HCT116 (cell line): Measurements from ENCODE around the gene SPEM1. TPM values are rescaled to one million over a fixed set of nuclear protein-coding genes. Genes with fewer than 3 reads are reported as not detected.

Experiments
- ATAC-seq: fragments of 200-7000 bp; cut with Tn5 transposase; 2 replicates; pipeline ENCODE4 v1.9.1; 2020; ENCODE audit warnings: mild to moderate bottlenecking, moderate library complexity
- BruUV-seq: library from RNA; stranded (reverse); fragments of 400-500 nt; replicated peaks from 2 replicates; lab custom pipeline; 2021; lab: Mats Ljungman, UMichigan
- CTCF ChIA-PET: fragments of 300-600 bp; sonication (Branson Sonifier 250); formaldehyde crosslinking; loops from one replicate; lab custom pipeline; 2021; ENCODE audit warnings: antibody characterized with exemption; lab: Charles Lee
- POLR2A ChIA-PET: fragments of 300-600, 350-600 bp; sonication (Branson Sonifier 250); formaldehyde crosslinking; loops from one replicate; lab custom pipeline; 2021; ENCODE audit warnings: antibody characterized with exemption; lab: Charles Lee
- RAD21 ChIA-PET, 2 experiments: fragments of 300-600 bp; sonication (Branson Sonifier 250); formaldehyde crosslinking; loops; one replicate each; lab custom pipeline; 2023; ENCODE audit warnings: low total read pairs in 2 of 2; ENCODE audit not compliant: uncharacterized antibody in 2 of 2, unreplicated experiment in 2 of 2, low non-redundant PET in 1 of 2; lab: Charles Lee
- DNase-seq: peaks from one replicate; pipeline ENCODE4 v3.0.0-alpha.2; 2010; ENCODE audit warnings: low read depth, low spot score
- H2AFZ ChIP-seq: fragments of 200-600 bp; shearing (Covaris generic), sonication (generic); 2 replicates; pipeline ENCODE4 v1.6.1; 2017; ENCODE audit warnings: low read depth, mixed run types, mixed read lengths, antibody characterized with exemption, low read length; ENCODE audit not compliant: poor library complexity, severe bottlenecking
- H3K27ac ChIP-seq: 2 replicates; pipeline ENCODE4 v1.5.1; 2012; ENCODE audit warnings: low read depth, low read length
- H3K27me3 ChIP-seq: fragments of 200-600 bp; sonication (generic); 2 replicates; pipeline ENCODE4 v1.6.1; 2016; ENCODE audit warnings: mixed run types, low read length, mixed read lengths; ENCODE audit not compliant: insufficient read depth
- H3K36me3 ChIP-seq, 2 experiments: fragments of 200-500 bp in 1 of 2; fragments of 200-600 bp in 1 of 2; sonication (Bioruptor generic) in 1 of 2; sonication (generic) in 1 of 2; 2 replicates each; pipeline versions ENCODE4 v1.5.1 to v1.6.1; 2014 to 2016; ENCODE audit warnings: low read length in 2 of 2, inconsistent platforms in 1 of 2, mixed read lengths in 1 of 2, mixed run types in 1 of 2; ENCODE audit not compliant: insufficient read depth in 2 of 2, control insufficient read depth in 1 of 2
- H3K4me1 ChIP-seq, 2 experiments: fragments of 200-600 bp in 1 of 2; sonication (generic) in 1 of 2; 2 replicates each; pipeline versions ENCODE4 v1.5.1 to v1.6.1; 2012 to 2017; ENCODE audit warnings: low read length in 2 of 2, inconsistent platforms in 1 of 2, mild to moderate bottlenecking in 1 of 2, mixed read lengths in 1 of 2, mixed run types in 1 of 2, moderate library complexity in 1 of 2; ENCODE audit not compliant: insufficient read depth in 2 of 2, control insufficient read depth in 1 of 2
- H3K4me2 ChIP-seq: fragments of 200-600 bp; sonication (generic); 2 replicates; pipeline ENCODE4 v1.6.1; 2017; ENCODE audit warnings: mixed run types, low read length, mixed read lengths
- H3K4me3 ChIP-seq, 2 experiments: fragments of 200-600 bp in 1 of 2; sonication (generic) in 1 of 2; replicated peaks in 1 of 2; 2 replicates each; pipeline ENCODE4 v1.5.1; 2011 to 2016; ENCODE audit warnings: low read length in 2 of 2, control low read depth in 1 of 2, low read depth in 1 of 2, mild to moderate bottlenecking in 1 of 2, mixed read lengths in 1 of 2, mixed run types in 1 of 2
- H3K79me2 ChIP-seq: fragments of 200-600 bp; sonication (generic); 2 replicates; pipeline ENCODE4 v1.6.1; 2017; ENCODE audit warnings: mild to moderate bottlenecking, mixed run types, low read length, moderate library complexity, mixed read lengths; ENCODE audit not compliant: insufficient read depth
- H3K9ac ChIP-seq: fragments of 200-600 bp; sonication (generic); 2 replicates; pipeline ENCODE4 v1.6.1; 2016; ENCODE audit warnings: low read length, mixed read lengths
- H3K9me2 ChIP-seq: fragments of 200-600 bp; sonication (generic), shearing (Covaris generic); 2 replicates; pipeline ENCODE4 v1.6.1; 2017; ENCODE audit warnings: mixed run types, mild to moderate bottlenecking, moderate library complexity; ENCODE audit not compliant: insufficient read depth
- H3K9me3 ChIP-seq, 2 experiments: fragments of 200-500 bp in 1 of 2; fragments of 200-600 bp in 1 of 2; sonication (Bioruptor generic) in 1 of 2; sonication (generic) in 1 of 2; 2 replicates each; pipeline ENCODE4 v1.6.1; 2014 to 2017; ENCODE audit warnings: low read length in 2 of 2, mixed read lengths in 2 of 2, inconsistent platforms in 1 of 2, low read depth in 1 of 2, mild to moderate bottlenecking in 1 of 2, mixed run types in 1 of 2, moderate library complexity in 1 of 2; ENCODE audit not compliant: control insufficient read depth in 1 of 2, insufficient read depth in 1 of 2
- H4K20me1 ChIP-seq: fragments of 200-600 bp; sonication (generic), shearing (Covaris generic); 2 replicates; pipeline ENCODE4 v1.6.1; 2017; ENCODE audit warnings: mixed run types, mild to moderate bottlenecking, moderate library complexity; ENCODE audit not compliant: insufficient read depth
- ATF3 ChIP-seq: IDR thresholded peaks from 2 replicates; pipeline ENCODE4 v1.6.1; 2012
- CBX3 ChIP-seq: IDR thresholded peaks from 2 replicates; pipeline ENCODE4 v1.6.1; 2012; ENCODE audit warnings: low read depth
- EGR1 ChIP-seq: IDR thresholded peaks from 2 replicates; pipeline ENCODE4 v1.6.1; 2012; ENCODE audit warnings: low read depth
- EZH2 ChIP-seq: fragments of 200-600 bp; sonication (generic); IDR thresholded peaks from 2 replicates; pipeline ENCODE4 v1.6.1; 2017; ENCODE audit warnings: antibody characterized with exemption, mixed run types
- EZH2phosphoT487 ChIP-seq: fragments of 200-600 bp; IDR thresholded peaks from 2 replicates; pipeline ENCODE4 v1.6.1; 2018; ENCODE audit warnings: antibody characterized with exemption, borderline replicate concordance
- FOSL1 ChIP-seq: IDR thresholded peaks from 2 replicates; pipeline ENCODE4 v1.6.1; 2012; ENCODE audit warnings: low read depth
- MAX ChIP-seq: IDR thresholded peaks from 2 replicates; pipeline ENCODE4 v1.6.1; 2012
- POLR2A ChIP-seq: IDR thresholded peaks from 2 replicates; pipeline ENCODE4 v1.7.0; 2011; ENCODE audit warnings: borderline replicate concordance; ENCODE audit not compliant: insufficient read depth, insufficient read length; ENCODE audit errors: extremely low read depth
- POLR2AphosphoS5 ChIP-seq: IDR thresholded peaks from 2 replicates; pipeline ENCODE4 v1.6.1; 2011; ENCODE audit warnings: mild to moderate bottlenecking, low read depth, low read length, moderate library complexity
- RAD21 ChIP-seq: IDR thresholded peaks from 2 replicates; pipeline ENCODE4 v1.6.1; 2012; ENCODE audit warnings: low read depth, mild to moderate bottlenecking
- REST ChIP-seq: IDR thresholded peaks from 2 replicates; pipeline ENCODE4 v1.6.1; 2012; ENCODE audit warnings: low read depth
- SIN3A ChIP-seq: IDR thresholded peaks from 2 replicates; pipeline ENCODE4 v1.6.1; 2012; ENCODE audit warnings: low read depth
- SRF ChIP-seq: IDR thresholded peaks from 2 replicates; pipeline ENCODE4 v1.6.1; 2012; ENCODE audit warnings: low read depth
- TCF7L2 ChIP-seq: IDR thresholded peaks from 2 replicates; pipeline ENCODE4 v1.7.0; 2011; ENCODE audit warnings: borderline replicate concordance, inconsistent platforms; ENCODE audit not compliant: insufficient read depth, insufficient read length; ENCODE audit errors: extremely low read depth
- YY1 ChIP-seq: IDR thresholded peaks from 2 replicates; pipeline ENCODE4 v1.6.1; 2011; ENCODE audit warnings: low read length, low read depth, moderate library complexity, mild to moderate bottlenecking; ENCODE audit not compliant: insufficient replicate concordance; ENCODE audit errors: extremely low read depth
- ZBTB33 ChIP-seq: IDR thresholded peaks from 2 replicates; pipeline ENCODE4 v1.6.1; 2011; ENCODE audit warnings: mild to moderate bottlenecking, low read length, moderate library complexity; ENCODE audit not compliant: insufficient replicate concordance; ENCODE audit errors: extremely low read depth
- ZFX ChIP-seq: fragments of 450-650 bp; IDR thresholded peaks from 2 replicates; pipeline ENCODE4 v1.6.1; 2017
- ZNF274 ChIP-seq: fragments of 200-500 bp; sonication (Bioruptor generic); IDR thresholded peaks from 2 replicates; pipeline ENCODE4 v1.6.1; 2014; ENCODE audit warnings: mild to moderate bottlenecking, low read depth, low read length, inconsistent platforms
- intact Hi-C: fragments of 100-400 bp; cut with micrococcal nuclease; formaldehyde crosslinking; loops from 2 replicates; pipeline ENCODE4 v1.10.0; 2022
- total RNA-seq: library from RNA; stranded (reverse); gene quantifications from one replicate; pipeline ENCODE4 v1.2.1, GENCODE V29; 2021; ENCODE audit not compliant: unreplicated experiment

SPEM1 gene
- total RNA-seq, 1 experiment from 2014 or later: 0.32 TPM

- no peak for TF ChIP-seq EGR1
- TF ChIP-seq TCF7L2: no peak
- TF ChIP-seq ZNF274: no peak
- TF ChIP-seq RAD21: no peak
- no peak for TF ChIP-seq EZH2phosphoT487
- no peak for TF ChIP-seq POLR2AphosphoS5
- no peak for TF ChIP-seq YY1
- TF ChIP-seq SRF: no peak
Observed at GRCh38 chr17:7408252-7408727, 11.8 kb upstream of the SPEM1 start (continued).

GRCh38 chr17:7408863-7409262, 11.3 kb upstream of the SPEM1 start:
- no TSS peak for BruUV-seq
- intact Hi-C loops: no loop called here
- H3K79me2 ChIP-seq: peaks cover 2% of the 10 kb centered on the region; the same call in 1 of the 2 replicates
- H3K4me3 ChIP-seq: no peak overlapping the region
- no peak overlapping the region for H3K4me2 ChIP-seq
- H3K9ac ChIP-seq: no peak overlapping the region
- peaks cover 8 to 17% of the 10 kb centered on the region in 2 experiments; a peak in 3 of 4 replicates for H3K4me1 ChIP-seq
- no peaks in the 10 kb centered on the region for H3K9me3 ChIP-seq
- DNase-seq: no peak
- RAD21 ChIA-PET: no interaction called here
- H4K20me1 ChIP-seq: no peaks in the 10 kb centered on the region
- H3K27ac ChIP-seq: no peak overlapping the region
- no peak for ATAC-seq
- POLR2A ChIA-PET: no interaction called here
- peaks cover 0 to 6% of the 10 kb centered on the region in 2 experiments; a peak in 1 of 4 replicates for H3K36me3 ChIP-seq
- no peak overlapping the region for H2AFZ ChIP-seq
- no peaks in the 10 kb centered on the region for H3K27me3 ChIP-seq
- no peaks in the 10 kb centered on the region for H3K9me2 ChIP-seq
- CTCF ChIA-PET: no interaction called here
- TF ChIP-seq EGR1: no peak
- no peak for TF ChIP-seq EZH2phosphoT487
- TF ChIP-seq ZFX: no peak
- no peak for TF ChIP-seq MAX
- TF ChIP-seq RAD21: no peak
- no peak for TF ChIP-seq REST
- no peak for TF ChIP-seq YY1
- TF ChIP-seq TCF7L2: no peak
- TF ChIP-seq SIN3A: no peak
- TF ChIP-seq CBX3: no peak
- no peak for TF ChIP-seq POLR2A
- no peak for TF ChIP-seq EZH2
- no peak for TF ChIP-seq ATF3
- TF ChIP-seq ZBTB33: no peak
- no peak for TF ChIP-seq FOSL1
